HG02981 (cell line): ENCODE measurements around the gene C1orf116.
"Not testable (repeated sequence)": the region's sequence is repeated elsewhere in the genome, so short reads cannot be mapped to it uniquely, and the experiment has no call there.

Source experiments
- ATAC-seq: cut with Tn5 transposase; IDR thresholded peaks from one replicate; pipeline ENCODE4 v1.9.1; 2021; ENCODE audit warnings: mild to moderate bottlenecking, moderate library complexity; ENCODE audit not compliant: unreplicated experiment

Gene C1orf116

DNA sequence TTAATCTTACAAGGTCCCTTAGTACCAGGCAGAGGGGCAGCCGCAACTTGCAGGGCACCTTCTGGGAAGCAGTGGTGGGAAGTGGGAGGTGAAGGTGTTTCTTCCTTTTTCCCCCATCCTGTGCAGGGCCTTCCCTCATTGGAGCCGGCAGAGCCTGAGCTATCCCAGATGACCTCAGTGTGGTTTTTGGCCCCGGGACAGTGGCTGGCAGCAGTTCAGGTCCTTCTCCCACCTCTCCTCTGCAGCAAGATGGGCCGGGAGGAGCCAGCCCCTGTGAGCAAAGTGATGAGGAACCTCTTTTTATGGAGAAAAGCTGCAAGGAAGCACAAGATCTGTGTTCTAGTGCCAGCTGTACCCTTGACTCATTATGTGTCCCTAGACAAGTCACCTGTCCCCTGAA, 27.3 kb upstream of the C1orf116 start:
- ATAC-seq, result no peak

DNA sequence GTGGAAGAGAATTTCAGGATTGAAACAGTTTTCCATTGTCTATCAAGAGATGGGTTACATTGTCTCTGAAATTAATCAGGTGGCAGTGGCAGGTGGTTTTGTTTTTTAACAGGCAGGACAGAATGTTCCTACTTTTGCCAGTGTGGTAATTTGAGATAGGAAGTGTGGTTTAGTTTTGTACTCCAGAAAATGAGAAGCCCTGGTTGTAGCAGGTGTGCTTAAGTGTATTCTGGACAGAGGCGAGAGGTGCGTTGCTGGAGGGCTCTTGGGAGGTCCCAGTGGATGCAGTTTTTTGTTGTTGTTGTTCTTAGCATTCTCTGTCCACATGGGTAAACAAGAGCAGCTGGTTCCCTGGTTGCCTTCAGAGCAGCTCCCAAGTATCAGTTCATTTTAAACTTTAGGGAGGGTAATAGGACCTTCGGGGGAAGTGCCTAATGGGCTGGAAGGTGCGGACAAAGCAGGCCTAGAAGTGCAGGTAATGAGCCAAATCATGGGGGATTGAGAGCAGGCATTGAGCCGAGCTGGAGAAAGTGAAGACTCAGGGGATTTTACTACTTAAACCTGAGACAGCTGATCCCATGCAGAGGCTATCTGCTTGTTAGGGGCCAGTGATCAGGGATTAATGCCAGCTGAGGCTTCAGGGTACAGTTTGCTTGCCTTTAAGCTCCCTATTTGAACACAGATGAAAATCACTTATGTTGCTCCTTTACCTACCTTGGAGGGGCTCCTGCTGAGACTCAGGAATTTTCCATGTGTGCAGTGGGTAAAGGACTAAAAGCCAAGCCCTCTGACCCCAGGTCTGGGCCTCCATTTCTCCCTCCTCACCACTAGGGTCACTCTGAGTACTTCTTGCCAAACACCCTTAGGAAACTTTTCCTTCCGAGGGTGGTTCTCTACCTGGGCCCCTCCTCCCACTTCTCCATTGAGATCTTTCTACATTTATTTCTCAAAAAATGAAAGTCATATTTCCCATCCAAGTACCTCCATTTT, 26.6 kb upstream of the C1orf116 start:
- no peak for ATAC-seq

DNA sequence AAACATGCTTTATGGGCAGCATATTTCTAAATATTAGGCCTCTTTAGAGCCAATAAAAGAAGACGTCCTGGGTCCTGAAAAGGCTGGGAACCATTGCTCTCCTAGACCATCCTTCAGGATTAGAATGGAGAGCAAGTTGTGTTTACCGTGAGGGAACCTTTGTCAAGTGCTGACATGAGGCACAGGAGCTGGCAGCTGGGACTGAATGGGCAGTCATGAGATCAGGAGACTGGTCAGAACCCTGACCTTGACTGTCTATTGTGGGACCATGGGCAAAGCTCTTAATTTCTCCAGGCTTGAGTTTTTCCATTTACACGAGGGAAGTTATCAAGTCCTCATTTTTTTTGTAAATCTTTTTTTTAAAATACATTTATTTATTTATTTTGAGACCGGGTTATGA, 25.7 kb upstream of the C1orf116 start:
- no peak for ATAC-seq

DNA sequence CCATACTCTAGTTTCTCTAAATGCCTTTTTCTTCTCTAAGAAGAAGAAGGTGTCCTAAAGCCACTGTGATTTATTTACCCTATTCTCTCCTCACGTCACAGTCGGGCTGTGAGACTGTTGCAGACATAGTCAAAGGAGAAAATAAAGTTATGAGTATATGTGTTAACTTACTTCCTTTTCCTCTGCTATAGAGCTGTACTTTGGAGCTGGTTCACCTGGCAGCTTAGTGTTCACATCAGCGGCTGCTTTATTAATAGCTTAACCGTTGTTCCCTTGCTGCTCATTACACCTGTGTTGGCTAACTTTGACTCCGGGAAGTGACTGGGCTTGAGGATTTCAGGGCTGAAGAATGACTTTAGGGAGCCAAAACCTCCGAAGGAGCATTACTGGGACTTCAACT, 24.1 kb upstream of the C1orf116 start:
- ATAC-seq, result no peak

DNA sequence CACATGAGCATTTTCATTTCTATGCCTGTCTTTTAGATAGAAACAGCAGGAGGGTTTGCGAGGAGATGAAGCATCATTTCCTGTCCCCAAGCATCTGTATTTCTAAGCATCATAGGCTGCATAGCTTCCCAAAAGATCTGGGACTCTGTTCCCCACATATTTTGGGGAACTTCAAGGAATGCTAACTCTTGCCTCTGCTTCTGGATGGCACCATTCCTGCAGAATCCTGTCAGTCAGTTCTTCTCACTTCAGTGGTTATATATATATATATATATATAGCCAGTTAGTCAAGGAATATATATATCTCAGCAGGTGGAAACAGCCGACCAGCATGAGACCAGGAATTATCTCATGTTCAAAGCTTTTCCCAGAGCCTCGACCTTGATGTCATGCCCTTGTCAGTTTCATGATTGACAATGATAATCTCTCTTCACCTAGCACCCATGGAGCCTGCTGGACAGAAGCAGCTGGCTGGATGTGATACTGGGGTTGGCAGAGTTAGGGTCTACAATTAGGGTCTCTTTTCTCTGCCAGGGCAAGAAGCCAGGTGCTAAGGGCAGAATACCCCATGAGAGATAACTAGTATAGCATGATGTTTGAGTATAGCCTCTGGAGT, 22.9 kb upstream of the C1orf116 start:
- no peak for ATAC-seq

DNA sequence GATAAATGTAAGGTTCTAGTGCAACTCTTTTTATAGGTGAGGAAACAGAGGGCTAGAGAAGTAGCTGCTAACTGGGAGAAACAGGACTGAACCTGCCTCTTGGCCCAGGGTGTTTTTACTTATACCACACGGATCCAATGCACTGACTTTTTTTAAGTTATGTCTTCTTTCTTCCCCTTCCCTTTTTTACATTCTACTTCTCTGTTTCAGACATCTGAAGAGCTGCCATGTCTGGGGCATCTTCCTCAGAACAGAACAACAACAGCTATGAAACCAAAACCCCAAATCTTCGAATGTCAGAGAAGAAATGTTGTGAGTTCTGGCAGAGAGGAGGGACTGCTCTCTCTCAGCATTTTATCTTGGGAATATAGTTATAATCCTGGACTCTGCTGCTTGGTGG, 21.9 kb upstream of the C1orf116 start:
- no peak for ATAC-seq

DNA sequence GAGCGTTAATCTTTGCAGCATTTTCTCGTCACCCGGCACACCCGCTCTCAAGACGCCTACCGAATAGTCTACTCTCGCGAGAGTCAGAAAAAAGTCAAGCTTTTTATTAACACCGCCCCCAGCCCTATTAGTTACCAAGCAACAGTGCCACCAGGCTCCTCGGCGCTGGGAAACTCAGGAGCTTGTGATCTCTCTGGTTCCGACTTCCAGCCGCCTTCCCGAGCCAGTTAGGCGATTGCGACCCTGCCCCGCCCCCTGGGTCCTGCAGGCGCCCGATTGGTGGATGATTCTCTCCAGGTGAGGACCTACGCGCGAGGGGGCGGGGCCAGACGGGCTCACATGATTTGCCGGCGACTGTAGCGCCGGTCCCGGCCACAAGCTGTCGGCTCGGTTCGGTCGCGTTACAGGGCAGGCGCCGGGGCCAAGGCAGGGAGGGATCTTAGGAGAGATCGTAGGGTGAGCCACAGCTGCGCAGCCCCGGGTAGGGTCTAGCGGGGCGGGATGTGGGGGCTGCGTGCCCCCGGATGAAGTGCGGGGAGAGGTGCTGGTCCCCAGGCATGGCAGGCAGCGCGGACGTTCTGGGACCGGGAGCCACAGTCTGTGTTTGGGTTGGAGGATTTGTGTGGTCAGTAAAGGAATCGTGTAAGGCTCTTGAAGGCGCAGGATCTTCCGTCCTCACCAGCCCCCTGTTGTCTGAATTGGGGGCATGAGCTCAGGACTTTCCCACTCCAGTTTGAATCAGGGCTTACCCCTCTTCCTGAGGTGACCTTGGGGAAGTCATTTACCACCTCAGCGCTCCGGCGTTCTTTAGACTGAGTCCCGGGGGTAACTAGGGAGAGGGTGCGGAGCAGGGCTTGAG, 20.6 kb upstream of the C1orf116 start, which contains the start of gene PFKFB2:
Gene PFKFB2, plus strand, starts transcription at position 365 of the 859 bp plus-strand sequence. CDS start 1,443 bp downstream, outside the sequence.
- peak; percentile 82 for ATAC-seq

DNA sequence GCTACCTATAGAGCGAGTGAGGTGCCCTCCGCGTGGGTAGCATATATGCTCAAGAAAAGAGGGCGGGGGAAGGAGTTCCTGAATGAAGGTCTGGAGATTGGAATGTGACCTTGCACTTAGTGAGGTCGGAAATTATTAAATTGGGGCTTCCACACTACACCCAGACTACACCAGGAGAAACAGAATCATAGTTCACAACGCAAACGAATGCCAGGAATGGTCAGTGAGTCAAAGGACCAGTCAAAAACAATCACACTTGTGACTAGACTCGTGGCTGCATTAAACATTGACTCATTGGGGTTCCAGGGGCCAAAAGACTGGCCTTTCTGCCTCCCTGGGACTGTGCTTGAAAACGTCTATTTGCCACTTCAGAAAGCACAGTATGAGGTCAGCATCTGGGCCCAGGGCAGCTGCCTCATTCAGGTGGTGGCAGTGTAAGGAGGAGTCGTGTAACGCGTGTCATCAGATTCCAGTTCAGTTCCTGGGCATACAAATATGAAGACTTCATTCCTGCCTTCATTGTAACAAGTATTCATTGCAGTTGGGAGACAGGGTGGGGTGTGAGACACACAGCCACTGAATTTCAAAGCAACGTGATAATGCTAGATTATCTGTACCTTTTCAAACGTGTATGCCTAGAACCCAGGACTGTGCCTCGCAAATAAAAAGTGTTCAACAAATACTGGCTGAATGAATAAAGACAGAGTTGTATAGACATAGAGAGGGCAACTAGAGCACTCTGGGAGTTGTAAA, 18.8 kb upstream of the C1orf116 start, which contains the start of gene YOD1:
Gene YOD1, minus strand, starts transcription at position 18 of the 753 bp plus-strand sequence. CDS start 178 bp downstream, outside the sequence.
- ATAC-seq, result no peak

DNA sequence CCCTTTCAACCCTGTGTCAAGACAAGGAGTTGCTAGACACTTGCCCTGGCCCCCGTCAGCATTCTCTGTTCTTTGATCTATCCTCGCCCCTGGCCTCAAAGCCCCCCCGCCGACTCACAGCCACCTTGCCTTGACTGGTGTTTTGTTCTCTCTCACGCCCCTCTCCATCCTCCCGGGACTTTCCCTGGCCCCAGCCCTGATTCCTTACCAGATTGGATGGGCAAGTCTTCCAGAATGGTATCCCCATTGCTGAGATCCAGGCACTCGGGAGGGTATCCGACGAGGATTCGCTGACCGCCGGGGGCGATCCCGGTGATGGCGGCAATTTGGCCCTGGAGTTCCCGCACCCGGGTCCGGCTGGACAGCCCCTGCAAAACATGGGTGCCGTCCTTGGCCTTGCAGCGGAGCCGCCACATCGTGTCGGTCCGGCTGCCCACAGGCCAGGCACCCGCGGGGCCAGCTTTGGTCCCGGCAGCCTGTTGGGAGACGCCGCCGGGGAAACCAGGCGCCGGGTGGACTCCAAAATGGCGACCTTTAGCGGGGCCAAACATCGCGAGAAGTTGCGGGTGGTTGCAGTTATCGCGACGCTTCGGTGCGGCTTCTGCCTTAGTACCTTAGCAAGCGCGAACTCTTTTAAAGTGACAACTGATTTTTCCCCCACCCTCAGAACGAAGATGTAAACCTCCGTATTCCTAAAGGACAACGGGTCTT, 18.1 kb upstream of the C1orf116 start:
- peak; percentile 37 for ATAC-seq

DNA sequence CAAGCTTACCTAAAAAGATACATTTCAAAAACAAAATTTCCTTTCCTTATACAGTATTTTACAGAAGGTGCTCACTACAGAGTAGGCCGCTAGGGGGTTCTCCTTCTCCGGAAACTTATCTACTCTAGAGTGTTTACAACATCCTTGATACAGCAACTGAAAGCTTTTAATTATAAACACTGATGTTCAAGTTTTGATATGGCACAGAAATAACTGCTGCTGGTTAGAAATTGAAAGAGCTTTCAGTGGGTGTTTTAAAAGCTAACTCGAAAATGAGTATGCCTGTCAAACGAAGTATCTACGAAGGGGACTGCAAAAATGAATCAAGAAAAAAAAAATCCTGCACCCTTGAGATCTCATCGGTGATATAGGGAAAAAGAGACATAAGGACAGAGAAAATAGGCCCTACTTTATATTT, 17.4 kb upstream of the C1orf116 start:
- peak; percentile 31 for ATAC-seq

DNA sequence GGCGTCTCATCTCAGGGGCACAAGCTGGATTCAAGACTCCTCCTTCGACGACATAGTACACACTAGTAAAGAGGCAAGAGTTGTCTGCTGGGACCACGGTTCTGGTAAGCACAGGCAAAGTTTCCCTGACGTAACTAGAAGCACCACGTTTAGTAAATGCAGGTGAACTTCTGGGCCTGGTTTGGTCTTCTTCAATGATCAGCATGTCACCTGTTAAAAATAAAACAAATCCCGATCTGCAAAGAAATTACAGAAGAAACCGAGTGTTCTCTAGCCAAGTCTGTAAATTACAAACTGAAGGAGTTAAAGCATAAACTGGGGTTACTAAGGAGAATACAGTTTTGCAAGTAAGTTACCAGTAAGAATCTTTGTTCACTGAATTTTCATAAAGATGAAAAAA, 17.0 kb upstream of the C1orf116 start:
- no peak for ATAC-seq

DNA sequence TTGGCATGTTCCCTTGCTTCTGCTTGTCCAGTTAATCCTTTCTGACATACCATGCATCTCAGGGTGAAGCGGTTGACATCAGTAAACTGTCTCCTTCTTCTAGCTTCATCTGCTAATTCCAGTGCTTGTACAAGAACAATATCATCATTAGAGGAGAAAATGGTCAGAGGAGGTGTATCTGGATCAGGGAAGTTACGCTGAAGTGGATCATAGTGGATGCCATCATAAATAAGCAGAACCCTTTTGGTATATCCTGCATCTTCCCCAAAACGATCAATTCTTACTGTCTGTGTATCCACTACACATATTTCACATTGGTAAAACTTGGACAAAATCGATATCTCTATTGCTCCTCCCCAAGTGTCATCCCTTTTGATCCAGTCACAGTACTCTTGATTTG, 16.5 kb upstream of the C1orf116 start:
- ATAC-seq, result no peak

DNA sequence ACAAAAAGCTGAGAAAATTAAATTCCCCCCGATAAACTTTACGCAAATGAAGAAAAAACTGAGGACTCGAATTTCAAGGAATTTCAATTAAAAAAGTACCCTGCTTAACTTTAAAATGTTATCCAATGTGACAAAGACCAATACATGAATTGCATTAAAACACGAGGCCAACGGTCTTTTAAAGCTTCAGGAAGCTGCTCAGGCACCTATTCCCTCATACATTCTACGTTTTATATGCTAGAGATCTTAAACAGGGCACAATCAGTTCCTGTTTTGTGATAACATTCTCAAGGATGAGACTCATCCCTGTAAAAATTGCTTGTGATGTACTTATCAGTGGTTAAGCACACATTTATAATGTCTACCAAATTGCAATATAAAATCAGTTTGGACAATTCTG, 15.5 kb upstream of the C1orf116 start:
- ATAC-seq, result no peak

DNA sequence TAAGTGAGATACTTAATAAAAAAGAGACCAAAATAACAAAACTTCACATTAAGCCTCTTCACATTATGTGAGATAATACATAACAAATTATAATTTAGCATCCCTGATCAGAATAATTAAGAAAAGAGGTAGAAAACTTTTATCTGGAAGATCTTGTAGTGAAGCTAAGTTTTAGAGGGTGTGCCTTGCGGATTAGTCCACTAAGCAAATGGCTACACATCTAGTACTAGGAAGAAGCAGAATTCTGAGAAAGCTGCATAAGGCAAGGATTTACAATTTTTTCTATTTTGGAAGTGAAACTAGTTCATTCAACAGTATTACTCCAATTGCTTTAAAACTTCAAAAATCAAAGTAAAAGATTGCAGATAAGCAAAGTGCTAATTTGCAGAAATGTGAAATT, 14.9 kb upstream of the C1orf116 start:
- no peak for ATAC-seq

DNA sequence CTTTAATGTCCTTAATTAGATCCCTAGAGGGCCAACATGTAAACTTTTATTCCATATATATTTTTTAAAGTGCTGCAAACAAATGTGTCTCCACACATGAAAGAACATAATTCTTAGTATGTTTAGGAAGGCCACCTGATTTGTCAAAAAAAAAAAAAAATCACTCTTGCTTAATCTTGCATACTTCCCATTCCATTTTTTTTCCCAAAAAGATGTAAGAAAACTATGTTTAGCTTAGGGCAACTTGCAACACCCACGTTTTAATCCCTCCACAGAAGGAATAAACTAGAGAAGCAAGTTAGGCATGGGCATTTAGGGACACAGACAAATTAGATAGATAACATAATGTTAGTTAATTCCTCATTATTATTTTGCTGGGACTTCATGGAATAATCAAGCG, 12.9 kb upstream of the C1orf116 start:
- ATAC-seq, result no peak

DNA sequence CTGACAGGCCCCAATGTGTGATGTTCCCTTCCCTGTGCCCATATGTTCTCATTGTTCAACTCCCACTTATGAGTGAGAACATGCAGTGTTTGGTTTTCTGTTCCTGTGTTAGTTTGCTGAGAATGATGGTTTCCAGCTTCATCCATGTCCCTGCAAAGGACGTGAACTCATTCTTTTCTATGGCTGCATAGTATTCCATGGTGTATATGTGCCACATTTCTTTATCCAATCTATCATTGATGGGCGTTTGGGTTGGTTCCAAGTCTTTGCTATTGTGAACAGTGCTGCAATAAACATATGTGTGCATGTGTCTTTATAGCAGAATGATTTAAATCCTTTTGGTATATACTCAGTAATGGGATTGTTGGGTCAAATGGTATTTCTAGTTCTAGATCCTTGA, 8.8 kb upstream of the C1orf116 start:
- not testable (repeated sequence) for ATAC-seq

DNA sequence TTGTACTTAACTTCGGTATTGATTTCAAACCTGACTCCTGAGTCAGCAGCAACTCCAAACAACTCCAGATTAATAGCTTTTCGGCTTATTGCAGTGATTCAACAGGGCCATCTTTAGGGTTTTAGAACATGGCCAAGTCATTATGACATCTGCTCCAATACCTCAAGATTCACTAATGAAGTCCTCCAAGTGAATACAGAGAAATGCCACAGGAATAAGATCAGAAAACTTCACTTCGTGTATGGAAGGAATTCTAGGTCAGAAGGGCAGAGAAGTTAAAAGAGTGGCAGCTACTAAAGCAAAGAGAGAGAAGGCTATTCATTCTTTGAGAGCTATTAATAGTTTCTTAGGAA, 7.6 kb upstream of the C1orf116 start:
- ATAC-seq, result no peak

DNA sequence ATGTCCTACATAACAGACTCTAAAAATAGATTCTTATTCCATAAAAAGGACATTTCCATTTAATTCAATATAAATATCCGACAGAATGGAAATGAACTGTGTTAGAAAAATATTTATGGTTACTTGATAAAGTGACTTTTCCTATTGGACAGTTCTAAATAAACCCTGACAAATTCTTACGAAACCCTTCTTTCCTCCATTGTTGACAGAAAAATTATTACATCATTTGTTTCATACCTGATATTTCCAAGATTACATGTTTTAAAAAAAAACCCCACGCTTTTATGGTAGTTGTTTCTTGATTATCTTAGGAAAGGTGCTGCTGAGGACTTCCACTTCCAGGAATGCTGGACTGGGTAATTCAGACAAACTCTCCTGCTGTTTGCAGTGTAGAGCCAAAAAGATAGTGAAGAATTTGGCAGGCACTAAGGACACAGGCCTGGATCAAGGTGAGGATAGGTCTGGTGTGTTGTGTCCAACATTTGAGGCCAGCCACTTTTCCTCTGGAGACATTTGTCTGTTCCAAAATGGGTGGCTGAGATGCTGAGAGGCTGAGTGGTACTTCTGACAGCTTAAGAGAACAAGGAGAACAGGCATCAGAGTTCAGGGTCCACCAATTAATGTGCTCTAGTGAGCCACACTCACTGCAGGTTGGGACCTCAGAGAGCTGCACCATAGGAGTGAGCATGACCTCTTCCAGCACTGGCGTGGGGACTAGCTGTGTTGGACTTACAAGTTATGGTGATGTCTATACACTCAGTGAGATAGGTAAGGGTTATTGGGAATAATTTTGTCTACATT, 7.0 kb upstream of the C1orf116 start:
- no peak for ATAC-seq

DNA sequence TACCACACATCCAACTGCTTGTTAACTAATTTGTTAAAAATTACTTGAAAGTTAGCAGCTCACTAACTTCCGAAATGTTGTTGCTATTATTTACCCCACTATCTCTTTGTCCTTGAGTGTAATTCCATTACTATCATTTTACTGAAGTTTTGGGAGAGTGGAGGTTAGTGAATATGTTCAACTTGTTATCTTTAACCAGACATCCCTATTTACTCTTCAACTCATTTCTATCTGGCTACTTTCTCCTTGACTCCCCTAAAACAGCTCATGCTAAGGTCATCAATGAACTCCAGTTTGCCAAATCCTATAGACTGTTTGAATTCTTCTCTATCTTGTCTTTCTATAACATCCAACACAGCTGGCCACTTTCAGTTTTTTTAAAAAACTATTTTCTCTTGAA, 4.3 kb upstream of the C1orf116 start:
- ATAC-seq, result no peak
